IPS-18a (cell line): ENCODE measurements around the gene SIK3.

ENCODE experiments used
- H3K27ac ChIP-seq: one replicate; pipeline ENCODE4 v1.5.1; 2013; ENCODE audit warnings: low read length
- H3K27me3 ChIP-seq: one replicate; pipeline ENCODE4 v1.6.1; 2013; ENCODE audit warnings: mild to moderate bottlenecking, low read length; ENCODE audit not compliant: control insufficient read depth, insufficient read depth
- H3K36me3 ChIP-seq: one replicate; pipeline ENCODE4 v1.6.1; 2013; ENCODE audit warnings: low read depth, low read length; ENCODE audit not compliant: control insufficient read depth
- H3K4me1 ChIP-seq: one replicate; pipeline ENCODE4 v1.6.1; 2013; ENCODE audit warnings: low read depth, low read length; ENCODE audit not compliant: control insufficient read depth
- H3K4me3 ChIP-seq: one replicate; pipeline ENCODE4 v1.5.1; 2013; ENCODE audit warnings: low read length
- H3K9ac ChIP-seq: one replicate; pipeline ENCODE4 v1.6.1; 2013; ENCODE audit warnings: mild to moderate bottlenecking, low read length, moderate library complexity
- H3K9me3 ChIP-seq: one replicate; pipeline ENCODE4 v1.6.1; 2013; ENCODE audit warnings: low read depth, low read length; ENCODE audit not compliant: control insufficient read depth

SIK3 gene

DNA sequence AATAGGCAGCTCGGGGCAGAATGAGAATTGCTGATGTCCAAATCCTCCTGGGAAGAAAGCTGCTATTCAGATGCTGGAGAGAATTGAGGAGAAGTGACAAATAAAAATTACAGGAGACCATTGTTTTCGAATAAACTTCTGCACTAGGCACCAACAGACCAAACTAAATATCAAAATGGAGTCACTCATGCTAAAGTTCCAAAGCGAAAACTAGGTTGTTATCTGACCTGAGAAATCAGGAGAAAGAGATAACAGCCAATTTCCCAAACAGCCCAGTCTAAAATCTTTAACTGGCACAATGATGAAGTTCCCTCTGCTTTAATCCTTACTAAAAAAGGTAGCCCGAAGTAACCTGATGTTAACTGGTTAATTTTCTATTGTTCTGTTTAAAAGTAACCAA lies 148.0 kb downstream of the SIK3 start:
- H3K4me1 ChIP-seq = no peaks in the 10 kb centered on the region
- H3K4me3 ChIP-seq = no peak overlapping the region
- no peak overlapping the region for H3K9ac ChIP-seq
- H3K36me3 ChIP-seq = peaks cover 14% of the 10 kb centered on the region
- H3K9me3 ChIP-seq = no peaks in the 10 kb centered on the region
- no peaks in the 10 kb centered on the region for H3K27me3 ChIP-seq
- no peak overlapping the region for H3K27ac ChIP-seq

DNA sequence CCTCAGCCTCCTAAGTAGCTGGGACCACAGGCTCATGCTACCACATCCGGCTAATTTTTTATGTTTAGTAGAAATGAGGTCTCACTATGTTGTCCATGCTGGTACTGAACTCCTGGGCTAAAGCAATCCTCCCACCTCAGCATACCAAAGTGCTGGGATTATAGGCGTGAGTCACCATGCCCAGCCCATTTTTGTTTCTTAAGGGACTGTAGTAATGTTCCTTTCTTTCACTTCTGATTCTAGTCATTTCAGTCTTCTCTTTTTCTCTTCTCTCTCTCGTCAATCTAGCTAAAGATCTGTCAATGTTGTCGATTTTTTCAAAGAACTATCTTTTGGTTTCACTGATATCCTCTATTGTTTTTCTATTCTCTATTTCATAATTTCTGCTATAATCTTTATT lies 149.8 kb downstream of the SIK3 start:
- H3K9me3 ChIP-seq = no peaks in the 10 kb centered on the region
- H3K27me3 ChIP-seq = no peaks in the 10 kb centered on the region
- H3K9ac ChIP-seq = no peak overlapping the region
- H3K4me3 ChIP-seq = no peak overlapping the region
- H3K27ac ChIP-seq = no peak overlapping the region
- no peaks in the 10 kb centered on the region for H3K4me1 ChIP-seq
- peaks cover 4% of the 10 kb centered on the region for H3K36me3 ChIP-seq

DNA sequence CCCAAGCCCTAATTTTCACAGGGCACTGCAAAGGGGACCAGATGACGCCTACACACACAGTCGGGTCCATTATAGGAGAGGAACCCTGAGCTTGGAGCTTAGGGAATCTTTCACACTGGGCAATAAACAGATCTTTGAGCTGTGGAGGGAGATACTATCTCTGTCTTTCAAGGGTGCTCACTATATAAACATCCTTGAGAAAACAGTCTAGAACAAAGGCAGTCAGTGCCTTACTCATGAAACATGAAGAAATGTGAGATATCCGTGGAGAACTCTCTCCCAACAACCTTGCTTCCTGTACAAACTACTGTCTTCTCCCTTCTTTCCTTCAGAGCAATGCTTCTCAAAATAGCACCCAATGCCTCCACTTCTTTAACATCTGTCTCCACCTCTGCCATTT lies 151.8 kb downstream of the SIK3 start:
- H3K9ac ChIP-seq = no peak overlapping the region
- no peak overlapping the region for H3K27ac ChIP-seq
- no peak overlapping the region for H3K4me3 ChIP-seq
- no peaks in the 10 kb centered on the region for H3K4me1 ChIP-seq
- H3K36me3 ChIP-seq = peaks cover 4% of the 10 kb centered on the region
- H3K9me3 ChIP-seq = no peaks in the 10 kb centered on the region
- no peaks in the 10 kb centered on the region for H3K27me3 ChIP-seq

DNA sequence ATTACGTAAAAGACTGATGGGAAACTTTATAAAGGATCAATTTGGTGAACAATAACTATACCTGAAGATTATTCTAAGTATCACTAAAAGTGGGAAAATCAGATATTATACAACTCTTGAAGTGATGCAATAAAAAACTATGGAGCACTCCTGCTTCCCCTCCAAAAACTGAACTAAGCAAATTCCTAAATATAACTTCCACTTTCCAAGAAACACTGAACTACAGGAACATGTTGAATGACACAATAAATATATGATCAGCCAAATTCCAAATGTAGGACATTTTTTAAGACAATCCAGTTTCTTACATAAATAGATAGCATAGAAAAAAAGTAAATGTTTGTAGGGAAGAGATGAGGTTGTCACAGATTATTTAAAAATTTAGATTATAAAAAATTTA lies 158.7 kb downstream of the SIK3 start:
- Histone ChIP-seq H3K9me3 (no peaks in the 10 kb centered on the region), H3K9ac (no peak overlapping the region), H3K36me3 (no peaks in the 10 kb centered on the region)

DNA sequence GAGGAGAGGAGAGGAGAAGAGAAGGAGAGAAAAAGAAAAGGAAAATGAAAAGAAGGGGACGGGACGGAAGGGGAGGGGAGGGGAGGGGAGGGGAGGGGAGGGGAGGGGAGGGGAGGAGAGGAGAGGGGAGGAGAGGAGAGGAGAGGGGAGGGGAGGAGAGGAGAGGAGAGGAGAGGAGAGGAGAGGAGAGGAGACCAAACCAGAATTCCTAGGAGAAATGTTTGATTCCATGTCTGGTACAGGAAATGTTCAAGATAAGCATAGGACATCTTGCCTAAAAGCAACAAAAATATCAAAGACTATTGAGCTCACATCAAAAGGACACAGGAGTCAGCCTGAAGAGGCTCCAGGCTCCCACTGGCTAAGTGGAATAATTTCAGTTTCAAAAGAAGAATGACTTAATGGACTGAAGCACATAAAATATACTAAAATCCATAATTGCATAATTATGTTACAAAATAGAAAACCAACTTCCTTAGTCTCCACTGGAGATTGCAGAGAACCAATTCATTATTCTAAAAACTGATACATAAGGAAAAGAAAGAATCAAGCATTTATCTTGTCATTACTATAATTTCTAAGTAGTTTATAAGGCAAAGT lies 159.7 kb downstream of the SIK3 start:
- H3K9ac ChIP-seq = no peak overlapping the region
- H3K27ac ChIP-seq = no peak overlapping the region
- no peak overlapping the region for H3K4me3 ChIP-seq
- no peaks in the 10 kb centered on the region for H3K4me1 ChIP-seq
- no peaks in the 10 kb centered on the region for H3K9me3 ChIP-seq
- no peaks in the 10 kb centered on the region for H3K27me3 ChIP-seq
- no peaks in the 10 kb centered on the region for H3K36me3 ChIP-seq

More for the DNA sequence above, 158.7 kb downstream of the SIK3 start:
- Histone ChIP-seq H3K4me3 (no peak overlapping the region), H3K27ac (no peak overlapping the region), H3K4me1 (no peaks in the 10 kb centered on the region), H3K27me3 (no peaks in the 10 kb centered on the region)

GRCh38 chr11:116936754-116937446 lies 161.3 kb downstream of the SIK3 start:
- H3K9me3 ChIP-seq = no peaks in the 10 kb centered on the region
- no peaks in the 10 kb centered on the region for H3K27me3 ChIP-seq
- H3K4me1 ChIP-seq = no peaks in the 10 kb centered on the region
- H3K36me3 ChIP-seq = no peaks in the 10 kb centered on the region
- no peak overlapping the region for H3K4me3 ChIP-seq
- no peak overlapping the region for H3K9ac ChIP-seq
- H3K27ac ChIP-seq = no peak overlapping the region

DNA sequence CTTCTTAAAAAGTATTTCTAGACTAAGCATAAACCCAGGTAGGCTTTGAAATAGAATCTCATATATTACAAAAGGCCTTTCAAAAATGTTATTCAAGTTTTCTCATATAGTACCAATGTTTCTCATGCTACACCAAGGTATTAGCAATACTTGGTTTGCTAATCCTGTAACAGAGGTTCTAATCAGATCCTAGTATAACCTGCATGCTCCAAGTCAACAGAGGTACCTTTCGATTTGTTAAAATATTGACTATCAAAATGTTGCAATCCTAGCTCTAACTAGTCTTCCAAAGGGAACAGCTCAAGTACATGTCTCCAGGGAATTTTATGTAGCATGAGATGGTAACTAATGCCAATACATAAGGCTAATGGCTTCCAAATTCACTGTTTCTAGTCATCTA lies 162.7 kb downstream of the SIK3 start:
- H3K36me3 ChIP-seq = no peaks in the 10 kb centered on the region
- H3K9me3 ChIP-seq = no peaks in the 10 kb centered on the region
- peaks cover under 1% of the 10 kb centered on the region for H3K4me1 ChIP-seq
- H3K4me3 ChIP-seq = no peak overlapping the region
- no peak overlapping the region for H3K27ac ChIP-seq
- H3K27me3 ChIP-seq = no peaks in the 10 kb centered on the region
- no peak overlapping the region for H3K9ac ChIP-seq

GRCh38 chr11:116935089-116935488 lies 163.1 kb downstream of the SIK3 start:
- Histone ChIP-seq H3K9me3 (no peaks in the 10 kb centered on the region), H3K36me3 (no peaks in the 10 kb centered on the region), H3K27ac (no peak overlapping the region), H3K4me3 (no peak overlapping the region), H3K27me3 (no peaks in the 10 kb centered on the region), H3K4me1 (peaks cover 5% of the 10 kb centered on the region), H3K9ac (no peak overlapping the region)

GRCh38 chr11:116933961-116934360 lies 164.3 kb downstream of the SIK3 start:
- no peak overlapping the region for H3K27ac ChIP-seq
- no peaks in the 10 kb centered on the region for H3K27me3 ChIP-seq
- H3K4me3 ChIP-seq = no peak overlapping the region
- peaks cover 8% of the 10 kb centered on the region for H3K4me1 ChIP-seq
- no peaks in the 10 kb centered on the region for H3K9me3 ChIP-seq
- no peak overlapping the region for H3K9ac ChIP-seq
- no peaks in the 10 kb centered on the region for H3K36me3 ChIP-seq

- H3K4me1 ChIP-seq = peaks cover 8% of the 10 kb centered on the region
- no peak overlapping the region for H3K27ac ChIP-seq
- H3K4me3 ChIP-seq = no peak overlapping the region
- no peaks in the 10 kb centered on the region for H3K27me3 ChIP-seq
- H3K36me3 ChIP-seq = no peaks in the 10 kb centered on the region
- H3K9me3 ChIP-seq = no peaks in the 10 kb centered on the region
- no peak overlapping the region for H3K9ac ChIP-seq
Observed at GRCh38 chr11:116932181-116932580, 166.0 kb downstream of the SIK3 start.

DNA sequence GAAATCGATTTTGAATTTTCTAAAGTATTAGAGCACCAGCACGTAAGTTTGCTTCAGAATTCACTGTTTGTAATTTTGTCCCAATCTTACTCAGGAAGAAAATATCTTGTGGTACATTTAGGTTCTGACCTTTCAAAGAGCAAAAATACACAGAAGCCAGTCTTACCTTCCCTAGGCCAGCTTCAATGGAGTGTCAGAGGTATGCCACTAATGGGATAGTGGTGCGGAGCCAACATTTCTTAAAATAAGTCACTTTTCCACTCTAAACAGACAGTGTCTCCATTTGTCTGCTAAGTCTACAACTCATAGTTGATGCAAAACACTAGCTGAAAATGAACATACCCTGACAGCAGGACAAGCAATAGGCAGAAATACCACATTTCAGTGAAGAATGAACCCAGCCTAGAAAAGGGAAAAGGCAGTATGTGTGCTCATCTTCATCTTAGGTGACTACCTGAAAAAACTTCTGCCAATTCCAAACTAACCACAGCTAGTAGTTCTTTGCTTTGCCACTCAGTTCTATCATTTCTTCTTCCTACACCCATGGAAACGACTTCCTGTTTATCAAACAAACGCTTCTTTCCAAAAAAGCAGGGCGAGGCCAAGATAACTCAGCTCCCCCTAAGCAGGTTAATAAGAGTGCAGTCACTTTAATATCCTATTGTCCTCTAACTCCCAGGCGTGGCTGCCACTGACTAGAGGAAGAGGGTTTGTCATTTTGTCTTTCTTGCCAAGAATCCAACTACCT lies 166.8 kb downstream of the SIK3 start:
- Histone ChIP-seq H3K9ac (no peak overlapping the region), H3K4me1 (peaks cover 8% of the 10 kb centered on the region), H3K27ac (no peak overlapping the region), H3K4me3 (no peak overlapping the region), H3K27me3 (no peaks in the 10 kb centered on the region), H3K9me3 (no peaks in the 10 kb centered on the region), H3K36me3 (no peaks in the 10 kb centered on the region)
